Measurements from ENCODE around the gene WNT4. TPM values are rescaled to one million over a fixed set of nuclear protein-coding genes. Genes with fewer than 3 reads are reported as not detected.

Gene WNT4
- total and polyA plus RNA-seq, 2 of the 8 experiments (the other 6 are each of a cell fraction or from before 2014, with no cell fraction given): 1.3 to 6.6 TPM

DNA sequence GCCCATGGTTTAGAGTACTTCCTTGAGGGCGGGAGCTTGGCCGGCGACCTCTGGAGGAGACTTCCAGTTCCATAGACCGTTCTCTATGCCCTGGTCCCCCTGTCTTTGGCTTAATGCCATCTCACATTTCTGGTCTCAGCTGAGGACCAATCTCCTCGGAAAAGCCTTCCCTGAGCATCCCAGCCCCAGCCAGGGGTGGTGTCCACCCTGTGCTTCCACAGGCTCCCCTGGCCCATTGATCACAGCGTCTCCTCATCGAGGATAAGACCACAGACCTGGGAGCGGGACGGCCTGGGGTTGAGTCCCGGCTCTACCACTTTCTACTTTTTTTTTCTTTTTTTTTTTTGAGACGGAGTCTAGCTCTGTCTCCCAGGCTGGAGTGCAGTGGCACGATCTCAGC lies 14.5 kb downstream of the WNT4 start (continued):
- TF ChIP-seq, protein P1, sequence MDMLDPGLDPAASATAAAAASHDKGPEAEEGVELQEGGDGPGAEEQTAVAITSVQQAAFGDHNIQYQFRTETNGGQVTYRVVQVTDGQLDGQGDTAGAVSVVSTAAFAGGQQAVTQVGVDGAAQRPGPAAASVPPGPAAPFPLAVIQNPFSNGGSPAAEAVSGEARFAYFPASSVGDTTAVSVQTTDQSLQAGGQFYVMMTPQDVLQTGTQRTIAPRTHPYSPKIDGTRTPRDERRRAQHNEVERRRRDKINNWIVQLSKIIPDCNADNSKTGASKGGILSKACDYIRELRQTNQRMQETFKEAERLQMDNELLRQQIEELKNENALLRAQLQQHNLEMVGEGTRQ (IDR thresholded peaks at IDR 0.05; ENCODE audit: low read length): no peak
- TF ChIP-seq TAF7 (optimal IDR thresholded peaks at IDR 0.05; ENCODE audit: borderline replicate concordance, low read depth, low read length) (no peak), RAD21 (IDR thresholded peaks at IDR 0.05 in 1 of 2, conservative IDR thresholded peaks at IDR 0.05 in 1 of 2; ENCODE audit: low read depth in 2 of 2, low read length in 2 of 2) (no peak), ATF2 (IDR thresholded peaks at IDR 0.05; ENCODE audit: low read length) (no peak)
